Activated CD4-positive, alpha-beta T cell treated with anti-CD3 and anti-CD28 coated beads, Interleukin-10, Interleukin-2, amounts not matched to agents 100 ng/mL and 50 ng/mL, durations not matched to agents 16 hours and 8 hours (primary cell): ENCODE data around the gene CEP350.
A peak's percentile ranks its signal among the peaks of the same experiment; 100 is the strongest.
"Not testable (repeated sequence)": the region's sequence is repeated elsewhere in the genome, so short reads cannot be mapped to it uniquely, and the experiment has no call there.

Experiments
- DNase-seq: peaks from one replicate; pipeline ENCODE4 v3.0.0-alpha.2; 2020

The CEP350 gene

DNA sequence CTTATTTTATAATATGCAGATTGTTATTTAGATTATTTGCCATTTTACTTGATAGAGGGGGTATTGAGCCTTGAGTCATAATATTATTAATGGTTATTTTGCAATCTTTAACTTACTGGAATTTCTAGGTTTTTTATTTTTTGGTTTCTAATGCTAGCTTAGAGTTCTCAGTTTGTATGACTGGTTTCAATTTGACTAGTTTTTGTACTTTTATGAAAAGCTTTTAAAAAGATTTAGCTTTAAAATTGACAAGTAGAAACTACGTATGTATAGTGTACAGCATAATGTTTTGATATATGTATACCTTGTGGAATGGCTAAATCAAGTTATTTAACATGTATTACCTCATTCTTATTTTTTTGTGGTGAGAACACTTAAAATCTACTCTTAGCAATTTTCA, 41.5 kb downstream of the CEP350 start:
- peak; percentile 21 for DNase-seq

DNA sequence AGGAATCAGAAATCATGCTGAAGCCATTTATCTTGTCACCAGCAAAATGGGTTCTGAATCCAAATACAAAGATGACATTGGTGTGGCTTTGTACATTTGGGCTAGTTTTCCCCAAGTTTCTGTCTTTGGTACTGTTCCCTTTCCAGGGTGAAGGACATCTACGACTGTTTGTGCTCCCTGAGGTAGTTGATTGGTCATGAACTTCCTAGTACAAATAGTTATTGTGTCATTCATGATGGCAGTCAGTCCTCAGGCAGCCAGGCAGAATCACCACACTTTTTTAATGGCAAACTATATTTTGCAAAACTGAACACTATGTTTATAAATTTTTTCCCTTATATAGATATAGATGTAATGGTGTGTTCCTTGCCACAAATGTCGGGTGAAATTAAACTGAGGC, 46.0 kb downstream of the CEP350 start:
- DNase-seq = no peak

DNA sequence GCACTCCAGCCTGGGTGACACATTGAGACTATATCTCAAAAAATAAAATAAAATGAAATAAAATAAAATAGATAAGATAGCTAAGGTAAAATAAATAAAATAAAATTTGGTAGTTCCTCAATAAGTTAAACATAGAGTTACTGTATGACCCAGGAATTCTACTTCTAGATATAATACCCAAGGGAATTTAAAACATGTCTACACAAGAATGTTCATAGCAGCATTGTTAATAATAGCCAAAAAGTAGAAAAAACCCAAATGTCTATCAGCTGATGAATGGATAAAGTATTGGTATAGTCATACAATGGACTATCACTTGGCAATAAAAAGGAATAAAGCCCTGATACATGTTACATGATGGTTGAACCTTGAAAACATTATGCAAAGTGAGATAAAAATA, 47.8 kb downstream of the CEP350 start:
- no peak for DNase-seq

DNA sequence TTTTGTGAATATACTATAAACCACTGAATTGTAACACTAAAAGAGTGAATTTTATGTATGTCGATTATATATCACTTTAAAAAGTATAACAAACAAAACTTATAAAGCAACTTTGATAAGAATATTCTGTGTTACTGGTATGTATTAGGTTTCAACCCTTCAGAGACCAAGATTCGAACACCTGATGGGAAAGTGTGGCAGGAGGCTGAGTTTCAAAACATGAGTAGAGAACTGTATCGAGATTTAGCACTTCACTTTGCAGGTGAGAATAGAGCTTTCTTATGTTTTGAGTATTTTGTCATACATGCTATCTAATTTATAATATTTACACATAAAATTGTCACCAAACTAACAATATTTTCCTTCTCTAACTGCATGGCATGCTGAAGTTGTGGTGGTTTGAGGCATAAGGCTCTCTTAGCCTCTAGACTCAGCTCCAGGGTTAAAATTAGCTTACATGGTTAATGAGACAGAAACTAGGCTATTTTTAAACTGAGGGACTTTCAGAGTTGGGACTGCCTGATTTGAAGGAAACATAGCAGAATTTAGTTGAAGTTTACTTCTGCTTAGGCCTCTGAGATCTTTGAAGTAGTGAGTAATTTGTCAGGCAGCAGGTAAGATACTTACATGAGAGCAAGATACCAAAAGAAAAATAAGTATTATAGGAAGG, 48.6 kb downstream of the CEP350 start:
- DNase-seq = no peak

DNA sequence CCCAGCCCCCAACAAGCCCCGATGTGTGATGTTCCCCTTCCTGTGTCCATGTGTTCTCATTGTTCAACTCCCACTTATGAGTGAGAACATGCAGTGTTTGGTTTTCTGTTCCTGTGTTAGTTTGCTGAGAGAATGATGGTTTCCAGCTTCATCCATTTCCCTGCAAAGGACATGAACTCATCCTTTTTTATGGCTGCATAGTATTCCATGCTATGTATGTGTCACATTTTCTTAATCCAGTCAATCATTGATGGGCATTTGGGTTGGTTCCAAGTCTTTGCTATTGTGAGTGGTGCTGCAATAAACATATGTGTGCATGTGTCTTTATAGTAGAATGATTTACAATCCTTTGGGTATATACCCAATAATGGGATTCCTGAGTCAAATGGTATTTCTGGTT, 52.2 kb downstream of the CEP350 start:
- not testable (repeated sequence) for DNase-seq

DNA sequence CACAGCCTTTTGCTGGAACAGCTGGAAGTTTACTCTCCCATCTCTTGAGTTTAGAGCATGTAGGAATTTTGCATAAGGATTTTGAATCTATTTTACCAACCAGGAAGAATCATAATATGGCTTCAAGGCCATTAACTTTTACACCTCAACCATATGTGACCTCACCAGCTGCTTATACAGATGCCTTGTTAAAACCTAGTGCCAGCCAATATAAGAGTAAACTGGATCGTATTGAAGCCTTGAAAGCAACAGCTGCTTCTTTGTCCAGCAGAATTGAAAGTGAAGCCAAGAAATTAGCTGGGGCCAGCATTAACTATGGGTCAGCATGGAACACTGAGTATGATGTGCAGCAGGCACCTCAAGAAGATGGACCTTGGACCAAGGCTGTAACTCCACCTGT, 65.4 kb downstream of the CEP350 start:
- no peak for DNase-seq

DNA sequence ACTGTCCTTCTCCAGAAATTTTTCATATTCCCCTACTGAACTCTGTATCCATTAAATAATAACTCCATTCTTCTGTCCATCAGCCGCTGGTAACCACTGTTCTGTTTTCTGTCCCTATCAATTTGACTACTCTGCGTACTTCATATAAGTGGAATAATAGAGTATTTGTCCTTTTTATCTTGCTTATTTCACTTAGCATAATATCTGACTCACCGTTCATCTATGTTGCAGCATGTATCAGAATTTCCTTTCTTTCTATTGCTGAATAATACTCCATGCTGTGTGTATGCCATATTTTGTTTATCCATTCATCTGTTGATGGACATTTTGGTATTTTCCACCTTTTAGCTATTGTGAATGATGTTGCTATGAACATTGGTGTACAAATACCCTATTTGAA, 71.9 kb downstream of the CEP350 start:
- DNase-seq = no peak

DNA sequence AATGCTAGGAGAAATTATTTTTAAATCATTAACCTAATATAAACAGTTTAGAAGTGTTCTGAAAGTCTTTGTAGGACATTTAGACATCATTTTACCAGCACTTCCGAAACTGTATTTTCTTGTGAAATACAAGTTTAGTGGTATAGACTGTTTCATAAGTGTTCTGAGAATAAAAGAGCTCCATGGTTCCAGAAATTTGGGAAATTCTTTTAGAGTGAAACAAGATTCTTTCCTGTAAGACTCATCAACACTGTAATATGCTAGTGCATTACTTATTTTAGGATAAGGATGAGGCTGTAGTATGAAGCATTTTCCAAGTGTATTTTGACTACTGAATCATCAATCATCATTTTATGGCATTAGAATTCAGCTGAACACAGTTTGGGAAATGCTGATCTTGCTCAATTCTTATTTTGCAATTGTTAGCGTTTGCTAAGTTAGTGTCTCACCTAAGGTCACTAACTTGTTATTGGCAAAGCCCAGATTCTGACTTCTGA, 73.4 kb downstream of the CEP350 start:
- no peak for DNase-seq

DNA sequence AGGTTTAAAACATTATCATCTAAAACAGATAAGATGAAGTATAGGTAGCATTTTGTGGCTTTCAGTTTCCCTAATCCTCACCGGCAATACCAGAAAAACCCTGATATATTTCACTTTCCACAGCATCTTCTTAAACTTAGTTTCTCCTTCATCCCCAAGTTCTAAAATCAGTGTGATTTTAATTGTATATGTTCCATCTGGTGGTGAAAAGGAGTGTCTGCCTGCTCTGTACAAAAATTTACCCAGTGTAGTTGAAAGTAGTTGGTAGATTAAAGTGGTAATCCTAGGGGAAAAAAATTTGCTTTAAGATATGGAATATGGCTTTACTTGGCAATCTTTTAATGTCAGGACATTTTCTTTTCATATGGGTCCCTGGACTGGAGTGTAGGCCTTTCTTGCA, 74.3 kb downstream of the CEP350 start:
- no peak for DNase-seq

DNA sequence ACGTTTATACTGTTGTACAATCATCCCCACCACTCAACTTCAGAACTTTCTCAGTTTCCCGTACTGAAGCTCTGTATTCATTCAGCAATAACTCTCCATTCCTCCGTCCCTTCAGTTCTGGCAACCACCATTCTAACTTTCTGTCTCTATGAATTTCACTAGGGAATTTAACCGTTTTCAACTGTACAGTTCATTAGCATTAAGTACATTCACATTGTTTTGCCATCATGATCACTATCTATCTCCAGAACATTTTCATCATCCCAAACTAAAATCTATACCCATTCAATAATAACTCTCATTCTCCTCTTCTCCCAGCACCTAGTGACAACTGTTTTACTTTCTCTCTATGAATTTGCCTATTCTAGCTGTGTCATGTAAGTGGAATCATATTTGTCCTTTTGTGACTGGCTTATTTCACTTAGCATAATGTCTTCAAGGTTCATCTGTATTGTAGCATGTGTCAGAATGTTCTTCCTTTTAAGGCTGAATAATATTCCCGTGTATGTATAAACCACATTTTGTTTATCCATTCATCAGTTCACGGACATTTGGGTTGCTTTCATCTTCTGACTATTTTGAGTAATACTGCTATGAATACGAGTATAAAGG, 75.0 kb downstream of the CEP350 start:
- DNase-seq = peak; percentile 10

DNA sequence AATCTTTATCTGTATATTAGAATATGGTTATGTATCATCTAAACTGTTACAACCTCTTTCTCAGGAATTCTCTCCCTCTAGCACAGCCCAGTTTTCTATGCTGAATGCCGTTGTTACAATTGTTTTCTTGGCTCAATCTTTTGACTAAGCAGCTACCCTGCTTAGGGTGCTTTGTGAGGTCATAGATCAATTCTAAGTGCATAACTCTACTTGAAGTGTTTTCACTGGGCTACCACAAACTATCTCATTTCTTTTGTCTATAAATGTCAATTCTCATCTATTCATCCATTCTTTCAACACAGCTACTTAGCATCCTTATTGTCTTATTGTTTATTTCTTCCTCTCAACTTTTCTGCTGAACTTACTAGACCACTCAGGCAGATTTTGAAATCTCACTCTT, 77.1 kb downstream of the CEP350 start:
- no peak for DNase-seq

DNA sequence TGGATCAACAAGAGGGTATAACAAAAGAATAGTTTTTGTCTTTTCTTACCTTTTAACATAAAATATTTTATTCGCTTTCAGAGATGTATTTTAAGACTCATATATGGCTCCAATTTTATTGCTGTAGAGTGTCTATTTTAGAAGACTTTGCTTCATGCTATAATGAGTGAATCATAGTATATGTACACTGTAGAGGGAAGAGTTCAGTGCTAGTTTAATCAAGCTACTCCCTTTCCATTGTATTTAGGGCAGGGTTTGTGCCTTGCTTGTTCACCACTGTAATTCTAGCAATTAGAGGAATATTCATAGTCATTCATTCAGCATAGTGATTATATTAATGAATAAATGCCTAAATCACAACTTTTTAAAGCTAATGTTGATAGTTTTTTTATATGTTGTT, 78.8 kb downstream of the CEP350 start:
- no peak for DNase-seq

DNA sequence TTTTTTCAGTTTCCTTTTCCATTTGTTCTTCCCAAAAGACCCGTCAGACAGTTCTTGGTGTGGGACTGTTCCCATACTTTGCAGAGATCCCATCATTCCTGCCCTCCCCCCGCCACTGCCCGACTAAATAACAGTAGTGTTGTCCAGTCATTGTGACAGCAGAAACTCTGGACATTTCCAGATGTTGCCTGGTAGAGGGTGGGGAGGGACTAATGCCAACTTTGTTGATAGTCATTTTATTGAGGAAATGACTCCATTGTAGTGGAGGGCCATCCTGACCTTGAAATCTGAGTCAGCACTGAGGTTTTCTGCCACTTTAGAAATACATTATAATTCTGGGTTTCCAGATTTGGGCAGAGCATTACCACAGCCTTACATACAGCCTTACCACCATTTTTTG, 85.4 kb downstream of the CEP350 start:
- no peak for DNase-seq

DNA sequence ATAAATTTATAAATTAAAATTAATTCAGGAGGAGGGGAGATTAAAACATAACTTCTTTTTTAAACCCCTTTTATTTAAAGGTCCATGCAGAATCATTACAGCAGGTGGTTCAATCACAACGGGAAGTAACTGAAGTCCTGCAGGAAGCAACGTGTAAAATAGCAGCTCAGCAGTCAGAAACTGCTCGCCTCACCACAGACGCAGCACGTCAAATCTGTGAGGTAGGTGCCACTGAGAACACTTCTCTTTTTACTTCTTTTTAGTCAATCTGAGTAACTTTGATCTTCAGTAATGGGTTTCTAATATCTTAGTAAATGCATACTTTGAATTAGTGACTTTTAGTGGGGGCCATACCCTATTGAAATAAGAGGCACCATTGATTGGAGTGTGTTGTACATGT, 87.0 kb downstream of the CEP350 start:
- DNase-seq = no peak

DNA sequence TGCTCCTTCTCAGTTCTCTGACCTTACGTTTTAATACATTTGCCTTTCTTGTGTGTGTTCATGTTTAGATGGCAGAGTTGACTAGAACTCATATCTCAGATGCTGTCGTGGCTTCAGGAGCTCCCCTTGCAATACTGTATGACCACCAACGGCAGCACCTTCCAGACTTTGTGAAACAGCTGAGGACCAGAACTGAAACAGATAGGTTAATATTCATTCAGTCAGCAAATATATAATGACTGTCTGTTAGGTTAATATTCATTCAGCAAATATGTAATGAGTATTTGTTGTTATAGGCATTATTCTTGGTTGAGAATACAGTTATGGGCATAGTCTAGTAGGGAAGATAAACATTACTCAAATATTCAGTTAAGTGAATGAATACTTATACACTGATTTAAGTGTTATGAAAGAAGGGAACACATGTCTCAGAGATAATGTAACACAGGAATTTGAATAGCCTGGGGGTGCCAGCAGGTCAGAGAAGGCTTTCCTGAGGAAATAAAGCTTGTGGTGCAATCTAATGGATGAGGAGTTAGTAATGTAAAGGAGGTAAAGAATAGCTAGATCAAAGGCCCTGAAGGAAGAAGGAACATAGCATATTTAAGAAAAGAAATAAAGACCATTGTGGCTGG, 88.5 kb downstream of the CEP350 start:
- DNase-seq = no peak

DNA sequence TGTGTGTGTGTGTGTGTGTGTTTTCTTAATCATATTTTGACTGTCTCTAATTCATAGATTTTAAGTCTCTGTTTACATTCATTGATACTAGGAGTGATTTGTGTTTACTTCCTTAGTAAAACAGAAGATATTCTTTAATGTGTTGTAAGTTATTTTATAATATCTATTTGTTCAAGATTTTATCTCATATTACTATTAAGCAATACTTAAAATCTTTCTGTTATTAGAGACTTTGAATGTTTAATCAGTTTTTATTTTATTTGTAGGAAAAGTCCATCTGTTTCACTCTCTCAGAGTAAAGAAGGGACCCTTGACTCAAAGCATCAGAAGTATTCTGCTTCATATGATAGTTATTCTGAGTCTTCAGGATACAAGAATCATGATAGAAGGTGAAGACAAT, 89.2 kb downstream of the CEP350 start:
- no peak for DNase-seq

DNA sequence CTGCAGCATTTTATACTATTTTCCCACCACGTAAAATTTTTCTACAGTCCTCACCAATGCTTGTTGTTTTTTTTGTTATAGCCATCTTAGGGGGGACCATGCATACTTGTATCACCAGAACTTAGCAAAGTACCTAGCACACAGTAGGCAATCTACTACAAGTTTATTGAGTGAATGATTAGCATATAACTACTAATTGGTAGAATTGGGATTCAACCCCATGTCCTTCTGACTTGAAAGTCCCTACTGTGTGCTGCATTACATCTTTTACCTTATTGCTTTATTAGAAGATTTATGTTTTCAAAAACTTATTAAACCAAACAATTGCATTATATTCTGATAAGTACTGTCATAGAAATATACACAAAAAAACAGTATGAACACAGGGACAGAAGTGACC, 92.1 kb downstream of the CEP350 start:
- DNase-seq = no peak

DNA sequence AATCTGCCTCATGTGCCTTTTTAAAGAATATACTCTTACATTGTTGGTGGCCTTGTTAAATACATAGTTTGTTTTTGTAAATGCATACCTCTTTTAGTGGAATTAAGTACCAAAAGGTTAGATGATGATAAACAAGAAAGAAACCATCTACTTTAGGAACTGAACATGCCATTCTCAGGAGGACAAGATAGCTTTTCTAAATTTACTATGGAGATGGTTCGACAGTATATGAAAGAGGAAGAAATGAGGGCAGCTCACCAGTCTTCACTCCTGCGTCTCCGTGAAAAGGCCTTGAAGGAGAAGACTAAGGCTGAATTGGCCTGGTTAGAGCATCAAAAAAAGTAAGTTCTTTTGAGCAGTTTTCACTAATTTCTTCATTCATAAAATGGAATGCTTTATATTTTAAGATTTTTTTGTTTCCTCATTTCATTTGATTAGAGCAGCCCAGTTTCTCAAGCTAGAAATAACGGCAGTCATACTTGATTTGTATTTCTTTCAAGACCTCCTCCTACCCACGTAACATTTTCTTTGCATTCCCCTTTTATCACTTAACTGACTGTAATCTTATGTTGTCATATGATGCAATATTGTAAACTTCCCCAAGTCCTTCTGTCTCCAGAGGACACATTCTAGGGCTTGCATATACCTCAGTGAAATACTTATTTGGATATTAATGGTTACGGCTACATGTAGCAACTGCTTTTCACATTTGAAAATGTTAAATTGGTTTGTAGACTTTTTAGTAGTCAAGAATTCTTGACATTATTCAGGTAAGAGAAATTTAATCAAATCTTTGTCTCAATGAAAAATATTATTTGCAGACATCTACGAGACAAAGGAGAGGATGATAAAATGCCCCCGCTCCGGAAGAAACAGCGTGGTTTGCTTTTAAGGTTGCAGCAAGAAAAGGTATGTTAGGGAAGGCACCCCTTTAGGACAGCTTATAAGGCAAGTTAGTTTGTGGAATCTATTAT, 99.3 kb downstream of the CEP350 start:
- DNase-seq = no peak

DNA sequence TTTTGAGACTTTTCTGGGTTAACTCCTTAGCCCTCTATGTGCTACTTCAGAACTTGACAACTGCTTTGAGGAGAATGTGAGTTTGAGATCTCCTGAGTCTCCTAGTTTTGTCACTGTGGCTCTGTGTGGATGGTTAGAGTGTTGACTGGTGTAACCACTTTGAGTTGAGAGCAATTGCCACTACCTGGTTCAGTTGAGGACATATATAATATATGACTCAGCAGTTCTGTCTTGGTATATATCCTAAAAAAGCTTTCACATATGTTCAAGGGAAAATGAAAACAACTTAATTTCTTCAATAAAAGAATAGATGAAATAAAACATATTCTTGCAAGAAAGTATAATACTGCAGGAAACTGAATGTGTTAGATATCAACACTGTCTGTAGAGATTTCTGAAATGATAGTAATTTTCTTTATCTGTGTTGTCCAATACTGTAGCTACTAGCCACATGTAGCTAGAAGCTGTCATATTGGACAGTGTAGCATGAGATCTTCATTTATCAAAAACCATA, 103.3 kb downstream of the CEP350 start:
- peak; percentile 7 for DNase-seq

DNA sequence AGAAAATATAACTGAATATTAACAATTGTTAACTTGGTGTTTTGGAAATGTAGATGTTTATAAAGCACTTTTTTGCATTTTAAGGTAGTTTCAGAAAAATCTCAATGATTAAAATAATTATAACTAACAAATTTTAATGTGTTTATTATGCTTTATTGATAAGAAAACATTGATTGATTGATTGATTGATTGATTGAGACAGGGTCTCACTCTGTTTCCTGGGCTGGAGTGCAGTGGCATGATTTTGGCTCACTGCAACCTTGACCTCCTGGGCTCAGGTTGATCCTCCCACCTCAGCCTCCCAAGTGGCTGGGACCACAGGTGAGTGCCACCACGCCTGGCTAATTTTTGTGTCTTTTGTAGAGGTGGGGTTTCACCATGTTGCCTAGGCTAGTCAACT, 106.4 kb downstream of the CEP350 start:
- no peak for DNase-seq

DNA sequence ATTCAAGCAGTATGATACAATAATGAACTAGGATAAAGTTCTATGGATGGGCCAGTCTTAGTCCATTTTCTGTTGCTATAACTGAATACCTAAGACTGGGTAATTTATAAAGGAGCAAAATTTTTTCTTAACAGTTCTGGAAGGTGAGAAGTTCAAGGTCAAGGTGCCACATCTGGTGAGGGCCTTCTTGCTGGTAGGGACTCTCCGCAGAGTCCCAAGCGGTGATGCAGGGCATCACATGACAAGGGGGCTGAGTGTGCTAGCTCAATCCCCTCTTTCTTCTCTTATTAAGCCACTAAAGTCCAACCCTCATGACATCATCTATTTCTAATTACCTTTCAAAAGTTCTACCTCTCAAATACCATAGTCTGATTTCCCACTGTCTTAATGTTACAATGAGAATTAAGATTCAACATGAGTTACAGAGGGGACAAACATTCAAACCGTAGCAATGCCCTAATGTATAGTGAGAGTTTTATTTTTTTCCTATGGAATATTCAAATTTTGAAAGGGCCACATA, 107.9 kb downstream of the CEP350 start:
- DNase-seq = no peak

DNA sequence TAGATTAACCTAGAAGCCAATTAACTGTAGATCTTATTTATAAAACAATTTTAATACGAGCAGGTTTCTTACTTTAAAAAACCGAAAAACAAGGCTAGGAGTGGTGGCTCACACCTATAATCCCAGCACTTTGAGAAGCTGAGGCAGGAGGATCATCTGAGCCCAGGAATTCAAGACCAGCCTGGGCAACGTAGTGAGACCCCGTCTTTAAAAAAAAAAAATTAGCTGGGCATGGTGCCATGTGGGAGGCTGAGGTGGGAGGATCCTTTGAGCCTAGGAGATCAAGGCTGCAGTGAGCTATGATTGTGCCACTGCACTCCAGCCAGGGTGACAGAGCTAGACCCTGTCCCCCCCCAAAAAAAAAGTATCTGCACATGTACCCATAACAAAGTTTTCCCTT, 110.8 kb downstream of the CEP350 start:
- DNase-seq = no peak

DNA sequence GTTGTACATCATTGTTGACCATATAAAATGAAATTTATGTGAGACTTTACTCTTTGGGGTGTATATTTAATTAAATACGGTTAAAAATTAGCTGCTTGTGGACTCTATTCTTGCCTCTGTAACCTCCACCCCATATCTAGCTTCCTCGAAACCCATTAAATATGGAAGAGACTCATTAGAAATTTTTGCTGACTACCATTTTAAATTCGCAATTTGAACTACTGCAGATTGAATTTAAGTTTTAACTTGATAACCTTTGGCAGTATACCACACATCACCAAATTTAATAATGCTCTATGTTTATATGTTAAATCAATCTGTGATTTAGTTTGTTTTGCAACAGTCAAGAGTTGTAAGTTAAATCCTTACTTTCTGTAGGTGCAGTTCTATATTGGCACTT, 111.5 kb downstream of the CEP350 start:
- no peak for DNase-seq
